ENCODE data around the gene NT5C. TPM values are rescaled to one million over a fixed set of nuclear protein-coding genes. Genes with fewer than 3 reads are reported as not detected.

The NT5C gene
- total and polyA plus RNA-seq, 4 donors, result 13.6 to 27.2 (median 24.5) TPM

DNA sequence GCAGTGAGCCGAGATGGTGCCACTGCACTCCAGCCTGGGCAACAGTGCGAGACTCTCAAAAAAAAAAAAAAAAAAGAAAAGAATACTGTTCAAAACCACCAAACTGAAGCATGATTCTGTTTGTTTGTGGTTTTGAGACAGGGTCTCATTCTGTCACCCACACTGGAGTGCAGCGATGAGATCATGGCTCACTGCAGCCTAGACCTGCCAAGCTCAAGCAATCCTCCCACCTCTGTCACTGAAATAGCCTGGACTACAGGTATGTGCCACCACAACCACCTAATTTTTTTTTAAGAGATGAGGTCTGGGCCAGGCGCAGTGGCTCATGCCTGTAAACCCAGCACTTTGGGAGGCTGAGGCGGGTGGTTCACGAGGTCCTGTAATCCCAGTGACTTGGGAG lies 46.9 kb upstream of the NT5C start:
- Histone ChIP-seq H3K27ac (ENCODE audit: low read depth in 1 of 2, low read length in 2 of 2) (no peak overlapping the region), H3K27me3 (ENCODE audit: control insufficient read depth in 4 of 4, insufficient read depth in 4 of 4, low read length in 3 of 4) (no peaks in the 10 kb centered on the region), H3K4me3 (ENCODE audit: low read depth in 1 of 3, low read length in 3 of 3) (no peak overlapping the region), H3K36me3 (ENCODE audit: control insufficient read depth in 4 of 4, insufficient read depth in 3 of 4, low read depth in 1 of 4, low read length in 3 of 4) (peaks cover 7 to 27% (median 23%) of the 10 kb centered on the region in 4 donors), H3K4me1 (ENCODE audit: control insufficient read depth in 4 of 4, insufficient read depth in 4 of 4, low read length in 3 of 4) (peaks cover 0 to 16% (median 6%) of the 10 kb centered on the region in 4 donors), H3K9ac (ENCODE audit: low read depth in 1 of 2, low read length in 2 of 2) (no peak overlapping the region), H3K9me3 (ENCODE audit: control insufficient read depth in 4 of 4, low read length in 3 of 4) (no peaks in the 10 kb centered on the region)
- TF ChIP-seq YY1 (IDR thresholded peaks at IDR 0.05) (no peak), TAF1 (conservative IDR thresholded peaks at IDR 0.05) (no peak), RAD21 (IDR thresholded peaks at IDR 0.05) (no peak), SP1 (IDR thresholded peaks at IDR 0.05) (no peak), HNF4A (conservative IDR thresholded peaks at IDR 0.05) (no peak), EGR1 (IDR thresholded peaks at IDR 0.05; ENCODE audit: low read depth in 2 of 2) (no peak), FOXA1 (IDR thresholded peaks at IDR 0.05) (no peak), FOXA2 (IDR thresholded peaks at IDR 0.05) (no peak), NR2F2 (IDR thresholded peaks at IDR 0.05) (no peak), RXRA (IDR thresholded peaks at IDR 0.05) (no peak), GABPA (IDR thresholded peaks at IDR 0.05 in 1 of 2, conservative IDR thresholded peaks at IDR 0.05 in 1 of 2) (no peak), HNF4G (IDR thresholded peaks at IDR 0.05) (no peak), JUND (IDR thresholded peaks at IDR 0.05) (no peak)
- TF ChIP-seq, protein P1, sequence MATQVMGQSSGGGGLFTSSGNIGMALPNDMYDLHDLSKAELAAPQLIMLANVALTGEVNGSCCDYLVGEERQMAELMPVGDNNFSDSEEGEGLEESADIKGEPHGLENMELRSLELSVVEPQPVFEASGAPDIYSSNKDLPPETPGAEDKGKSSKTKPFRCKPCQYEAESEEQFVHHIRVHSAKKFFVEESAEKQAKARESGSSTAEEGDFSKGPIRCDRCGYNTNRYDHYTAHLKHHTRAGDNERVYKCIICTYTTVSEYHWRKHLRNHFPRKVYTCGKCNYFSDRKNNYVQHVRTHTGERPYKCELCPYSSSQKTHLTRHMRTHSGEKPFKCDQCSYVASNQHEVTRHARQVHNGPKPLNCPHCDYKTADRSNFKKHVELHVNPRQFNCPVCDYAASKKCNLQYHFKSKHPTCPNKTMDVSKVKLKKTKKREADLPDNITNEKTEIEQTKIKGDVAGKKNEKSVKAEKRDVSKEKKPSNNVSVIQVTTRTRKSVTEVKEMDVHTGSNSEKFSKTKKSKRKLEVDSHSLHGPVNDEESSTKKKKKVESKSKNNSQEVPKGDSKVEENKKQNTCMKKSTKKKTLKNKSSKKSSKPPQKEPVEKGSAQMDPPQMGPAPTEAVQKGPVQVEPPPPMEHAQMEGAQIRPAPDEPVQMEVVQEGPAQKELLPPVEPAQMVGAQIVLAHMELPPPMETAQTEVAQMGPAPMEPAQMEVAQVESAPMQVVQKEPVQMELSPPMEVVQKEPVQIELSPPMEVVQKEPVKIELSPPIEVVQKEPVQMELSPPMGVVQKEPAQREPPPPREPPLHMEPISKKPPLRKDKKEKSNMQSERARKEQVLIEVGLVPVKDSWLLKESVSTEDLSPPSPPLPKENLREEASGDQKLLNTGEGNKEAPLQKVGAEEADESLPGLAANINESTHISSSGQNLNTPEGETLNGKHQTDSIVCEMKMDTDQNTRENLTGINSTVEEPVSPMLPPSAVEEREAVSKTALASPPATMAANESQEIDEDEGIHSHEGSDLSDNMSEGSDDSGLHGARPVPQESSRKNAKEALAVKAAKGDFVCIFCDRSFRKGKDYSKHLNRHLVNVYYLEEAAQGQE (IDR thresholded peaks at IDR 0.05), result no peak
- TF ChIP-seq, protein P2, sequence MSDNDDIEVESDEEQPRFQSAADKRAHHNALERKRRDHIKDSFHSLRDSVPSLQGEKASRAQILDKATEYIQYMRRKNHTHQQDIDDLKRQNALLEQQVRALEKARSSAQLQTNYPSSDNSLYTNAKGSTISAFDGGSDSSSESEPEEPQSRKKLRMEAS (IDR thresholded peaks at IDR 0.05), result no peak
- TF ChIP-seq, protein P3, sequence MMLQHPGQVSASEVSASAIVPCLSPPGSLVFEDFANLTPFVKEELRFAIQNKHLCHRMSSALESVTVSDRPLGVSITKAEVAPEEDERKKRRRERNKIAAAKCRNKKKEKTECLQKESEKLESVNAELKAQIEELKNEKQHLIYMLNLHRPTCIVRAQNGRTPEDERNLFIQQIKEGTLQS (IDR thresholded peaks at IDR 0.05), result no peak
- TF ChIP-seq, protein P4, sequence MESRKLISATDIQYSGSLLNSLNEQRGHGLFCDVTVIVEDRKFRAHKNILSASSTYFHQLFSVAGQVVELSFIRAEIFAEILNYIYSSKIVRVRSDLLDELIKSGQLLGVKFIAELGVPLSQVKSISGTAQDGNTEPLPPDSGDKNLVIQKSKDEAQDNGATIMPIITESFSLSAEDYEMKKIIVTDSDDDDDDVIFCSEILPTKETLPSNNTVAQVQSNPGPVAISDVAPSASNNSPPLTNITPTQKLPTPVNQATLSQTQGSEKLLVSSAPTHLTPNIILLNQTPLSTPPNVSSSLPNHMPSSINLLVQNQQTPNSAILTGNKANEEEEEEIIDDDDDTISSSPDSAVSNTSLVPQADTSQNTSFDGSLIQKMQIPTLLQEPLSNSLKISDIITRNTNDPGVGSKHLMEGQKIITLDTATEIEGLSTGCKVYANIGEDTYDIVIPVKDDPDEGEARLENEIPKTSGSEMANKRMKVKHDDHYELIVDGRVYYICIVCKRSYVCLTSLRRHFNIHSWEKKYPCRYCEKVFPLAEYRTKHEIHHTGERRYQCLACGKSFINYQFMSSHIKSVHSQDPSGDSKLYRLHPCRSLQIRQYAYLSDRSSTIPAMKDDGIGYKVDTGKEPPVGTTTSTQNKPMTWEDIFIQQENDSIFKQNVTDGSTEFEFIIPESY (IDR thresholded peaks at IDR 0.05), result no peak
- TF ChIP-seq, protein P5, sequence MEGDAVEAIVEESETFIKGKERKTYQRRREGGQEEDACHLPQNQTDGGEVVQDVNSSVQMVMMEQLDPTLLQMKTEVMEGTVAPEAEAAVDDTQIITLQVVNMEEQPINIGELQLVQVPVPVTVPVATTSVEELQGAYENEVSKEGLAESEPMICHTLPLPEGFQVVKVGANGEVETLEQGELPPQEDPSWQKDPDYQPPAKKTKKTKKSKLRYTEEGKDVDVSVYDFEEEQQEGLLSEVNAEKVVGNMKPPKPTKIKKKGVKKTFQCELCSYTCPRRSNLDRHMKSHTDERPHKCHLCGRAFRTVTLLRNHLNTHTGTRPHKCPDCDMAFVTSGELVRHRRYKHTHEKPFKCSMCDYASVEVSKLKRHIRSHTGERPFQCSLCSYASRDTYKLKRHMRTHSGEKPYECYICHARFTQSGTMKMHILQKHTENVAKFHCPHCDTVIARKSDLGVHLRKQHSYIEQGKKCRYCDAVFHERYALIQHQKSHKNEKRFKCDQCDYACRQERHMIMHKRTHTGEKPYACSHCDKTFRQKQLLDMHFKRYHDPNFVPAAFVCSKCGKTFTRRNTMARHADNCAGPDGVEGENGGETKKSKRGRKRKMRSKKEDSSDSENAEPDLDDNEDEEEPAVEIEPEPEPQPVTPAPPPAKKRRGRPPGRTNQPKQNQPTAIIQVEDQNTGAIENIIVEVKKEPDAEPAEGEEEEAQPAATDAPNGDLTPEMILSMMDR (IDR thresholded peaks at IDR 0.05; ENCODE audit: low read depth, low read length, missing input control), result no peak
- 94% methylated on average over 6 of the region's 6 CpGs for WGBS
- DNase-seq (ENCODE audit: low spot score), result no peak

Measured in liver (tissue), 9 donors.